Cerebellar nuclear complex (tissue), 1 donor: ENCODE data around the gene DRP2.
"Not testable (repeated sequence)": the region's sequence is repeated elsewhere in the genome, so short reads cannot be mapped to it uniquely, and the experiment has no call there.

Source experiments
- DNase-seq, 2 experiments: peaks; one replicate each; lab custom pipeline; 2025; lab: John Stamatoyannopoulos, UW

DRP2 gene, protein sequence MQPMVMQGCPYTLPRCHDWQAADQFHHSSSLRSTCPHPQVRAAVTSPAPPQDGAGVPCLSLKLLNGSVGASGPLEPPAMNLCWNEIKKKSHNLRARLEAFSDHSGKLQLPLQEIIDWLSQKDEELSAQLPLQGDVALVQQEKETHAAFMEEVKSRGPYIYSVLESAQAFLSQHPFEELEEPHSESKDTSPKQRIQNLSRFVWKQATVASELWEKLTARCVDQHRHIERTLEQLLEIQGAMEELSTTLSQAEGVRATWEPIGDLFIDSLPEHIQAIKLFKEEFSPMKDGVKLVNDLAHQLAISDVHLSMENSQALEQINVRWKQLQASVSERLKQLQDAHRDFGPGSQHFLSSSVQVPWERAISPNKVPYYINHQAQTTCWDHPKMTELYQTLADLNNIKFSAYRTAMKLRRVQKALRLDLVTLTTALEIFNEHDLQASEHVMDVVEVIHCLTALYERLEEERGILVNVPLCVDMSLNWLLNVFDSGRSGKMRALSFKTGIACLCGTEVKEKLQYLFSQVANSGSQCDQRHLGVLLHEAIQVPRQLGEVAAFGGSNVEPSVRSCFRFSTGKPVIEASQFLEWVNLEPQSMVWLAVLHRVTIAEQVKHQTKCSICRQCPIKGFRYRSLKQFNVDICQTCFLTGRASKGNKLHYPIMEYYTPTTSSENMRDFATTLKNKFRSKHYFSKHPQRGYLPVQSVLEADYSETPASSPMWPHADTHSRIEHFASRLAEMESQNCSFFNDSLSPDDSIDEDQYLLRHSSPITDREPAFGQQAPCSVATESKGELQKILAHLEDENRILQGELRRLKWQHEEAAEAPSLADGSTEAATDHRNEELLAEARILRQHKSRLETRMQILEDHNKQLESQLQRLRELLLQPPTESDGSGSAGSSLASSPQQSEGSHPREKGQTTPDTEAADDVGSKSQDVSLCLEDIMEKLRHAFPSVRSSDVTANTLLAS

DNA sequence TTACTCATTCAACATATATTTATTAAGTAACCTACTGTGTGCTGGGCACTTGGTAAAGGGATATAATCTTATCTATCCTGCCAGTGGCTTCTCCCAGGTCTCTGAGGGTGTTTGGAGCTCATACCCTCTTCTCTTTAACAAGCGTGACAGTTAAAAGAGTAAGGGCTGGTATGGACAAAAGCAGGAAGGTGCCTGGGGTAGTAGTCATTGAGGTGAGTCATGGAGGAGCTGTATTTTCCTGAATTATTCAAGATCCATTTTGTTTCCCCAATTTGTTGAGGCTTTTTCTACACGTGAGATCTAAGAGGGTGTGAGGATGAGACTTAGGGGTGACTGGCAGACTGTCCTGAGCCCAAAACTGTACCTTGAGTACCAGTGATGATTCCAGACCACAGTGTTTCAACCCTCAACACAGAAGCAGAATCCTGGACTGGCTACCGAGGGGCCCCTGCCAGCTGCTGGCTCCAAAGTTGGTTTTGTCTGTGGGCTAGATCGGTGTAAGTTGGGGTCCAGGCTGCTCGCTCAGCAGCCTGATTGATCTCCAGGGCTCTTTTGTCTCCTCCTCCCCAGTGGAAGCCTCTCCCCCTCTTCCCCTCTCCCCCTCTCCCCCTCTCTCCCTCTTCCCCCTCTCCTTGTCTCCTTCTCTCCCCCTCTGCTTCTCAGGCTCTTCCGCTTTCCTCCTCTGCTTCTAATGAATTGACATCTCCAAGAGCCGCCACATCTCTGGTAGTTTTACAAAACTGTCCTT is at the start of gene DRP2:
TSS of gene DRP2 (plus strand) at position 671 of the 748 bp plus-strand sequence. CDS start 11,862 bp downstream, outside the sequence.
- no peak for DNase-seq

DNA sequence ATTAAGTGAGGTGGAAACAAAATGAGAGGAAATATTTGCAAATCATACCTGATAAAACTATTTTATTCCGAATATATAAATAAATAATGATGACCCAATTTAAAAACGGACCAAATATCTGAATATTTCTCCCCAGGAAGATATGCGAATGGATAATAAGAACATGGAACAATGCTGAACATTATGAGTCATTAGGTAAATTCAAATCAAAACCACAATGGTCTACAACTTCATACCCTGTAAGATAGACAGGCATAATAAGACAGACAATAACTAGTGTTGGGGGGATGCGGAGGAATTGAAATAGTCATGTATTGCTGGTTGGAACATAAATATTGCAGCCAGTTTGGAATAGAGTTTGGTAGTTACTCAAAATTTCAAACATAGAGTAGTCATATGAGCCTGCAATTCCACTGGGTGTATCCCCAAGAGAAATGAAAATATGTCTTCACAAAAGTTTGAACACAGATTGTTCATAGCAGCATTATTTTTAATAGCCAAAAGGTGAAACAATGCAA is 47.6 kb upstream of the DRP2 start:
- no peak for DNase-seq

DNA sequence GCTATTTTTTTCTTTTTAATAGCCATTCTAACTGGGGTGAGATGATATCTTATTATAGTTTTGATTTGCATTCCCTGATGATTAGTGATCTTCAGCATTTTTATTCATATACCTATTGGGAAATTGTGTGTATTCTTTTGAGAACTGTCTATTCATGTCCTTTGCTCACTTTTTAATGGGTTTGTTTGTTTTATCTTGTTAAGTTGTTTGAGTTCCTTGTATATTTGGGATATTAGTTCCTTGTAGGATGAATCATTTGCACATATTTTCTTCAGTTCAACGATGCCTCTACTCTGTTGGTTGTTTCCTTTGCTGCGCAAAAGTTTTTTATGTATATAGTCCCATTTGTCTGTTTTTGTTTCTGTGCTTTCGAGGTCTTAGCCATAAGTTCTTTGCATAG is 43.1 kb upstream of the DRP2 start:
- no peak for DNase-seq

DNA sequence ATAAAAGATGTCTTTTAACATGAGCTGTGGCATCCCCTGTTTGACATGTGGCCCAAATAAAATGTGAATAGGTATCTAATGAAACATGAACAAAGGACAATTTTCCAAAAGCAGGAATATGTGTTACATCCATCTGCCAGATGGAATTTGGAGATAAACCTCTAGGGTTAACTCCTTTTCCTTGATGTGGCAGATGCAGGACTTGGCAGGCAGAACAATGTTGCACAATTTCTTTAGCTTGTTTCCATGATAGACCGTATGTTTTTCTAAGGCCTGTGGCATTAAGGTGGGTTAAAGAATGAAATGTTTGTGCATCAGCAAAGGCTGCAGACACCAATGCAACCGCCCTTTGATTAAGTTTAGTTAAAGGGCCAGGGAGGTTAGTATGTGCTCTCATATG is 34.7 kb upstream of the DRP2 start:
- DNase-seq, result not testable (repeated sequence)

DNA sequence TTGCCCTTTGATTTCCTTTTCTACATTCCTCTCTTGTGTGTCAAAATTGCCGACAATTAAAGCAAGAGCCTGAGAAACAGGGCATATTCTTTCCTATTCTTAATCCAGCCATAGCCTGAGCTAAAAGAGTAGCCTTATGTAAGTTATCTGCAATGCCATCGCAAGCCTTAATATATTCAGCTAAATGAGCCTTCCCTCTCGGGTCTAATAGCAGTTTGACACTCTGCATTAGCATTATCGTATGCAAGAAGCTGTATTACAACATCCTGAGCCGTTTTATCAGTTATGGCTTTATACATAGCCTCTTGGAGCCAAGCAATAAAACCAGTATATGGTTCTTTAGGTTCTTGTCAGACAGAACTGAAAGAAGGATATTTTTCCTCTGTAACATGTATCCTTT is 31.6 kb upstream of the DRP2 start:
- not testable (repeated sequence) for DNase-seq

DNA sequence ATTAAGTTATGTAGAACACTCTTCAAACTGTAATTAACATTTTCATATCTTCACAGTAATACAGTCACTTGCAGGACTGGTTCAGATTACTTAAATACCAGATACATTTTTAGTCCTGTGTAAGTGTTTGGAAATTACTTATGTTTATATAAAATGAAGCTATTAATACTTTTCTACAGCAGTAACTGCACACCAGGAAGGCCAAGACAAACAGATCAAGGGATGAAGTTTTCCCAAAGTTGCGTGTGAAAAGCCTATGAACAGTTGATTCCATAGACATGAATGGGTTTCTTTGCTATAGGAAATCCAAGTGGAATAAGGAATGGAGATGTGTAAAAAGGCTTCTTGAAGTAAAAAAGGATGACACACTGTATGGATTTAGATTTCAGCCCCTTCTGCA is 28.9 kb upstream of the DRP2 start:
- DNase-seq, result no peak

DNA sequence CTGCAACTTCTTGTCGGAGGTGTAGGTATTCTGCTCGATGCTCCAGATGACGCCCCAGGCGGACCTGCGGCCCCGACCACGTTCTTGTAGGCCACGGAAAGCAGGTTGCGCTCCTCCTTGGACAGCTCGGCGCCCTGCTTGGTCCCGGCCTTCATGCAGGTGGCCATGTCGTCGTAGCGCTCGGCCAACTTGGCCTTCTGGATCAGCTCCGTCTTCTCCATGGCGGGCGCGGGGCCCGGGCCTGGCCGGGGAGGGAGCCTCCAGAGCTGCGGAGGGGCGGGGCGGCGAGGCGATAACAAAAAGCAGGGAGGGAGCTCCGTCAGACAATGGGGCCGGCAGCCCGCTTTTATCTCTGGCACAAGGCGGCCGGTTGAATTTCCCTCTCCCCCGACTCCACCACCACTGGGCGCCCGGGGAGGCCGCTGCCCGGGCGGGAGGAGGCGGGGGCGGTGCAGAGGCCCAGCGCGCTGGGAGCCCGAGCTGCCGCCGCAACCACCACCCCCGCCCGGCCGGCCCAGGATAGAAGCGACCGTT is 28.3 kb upstream of the DRP2 start:
- no peak for DNase-seq

DNA sequence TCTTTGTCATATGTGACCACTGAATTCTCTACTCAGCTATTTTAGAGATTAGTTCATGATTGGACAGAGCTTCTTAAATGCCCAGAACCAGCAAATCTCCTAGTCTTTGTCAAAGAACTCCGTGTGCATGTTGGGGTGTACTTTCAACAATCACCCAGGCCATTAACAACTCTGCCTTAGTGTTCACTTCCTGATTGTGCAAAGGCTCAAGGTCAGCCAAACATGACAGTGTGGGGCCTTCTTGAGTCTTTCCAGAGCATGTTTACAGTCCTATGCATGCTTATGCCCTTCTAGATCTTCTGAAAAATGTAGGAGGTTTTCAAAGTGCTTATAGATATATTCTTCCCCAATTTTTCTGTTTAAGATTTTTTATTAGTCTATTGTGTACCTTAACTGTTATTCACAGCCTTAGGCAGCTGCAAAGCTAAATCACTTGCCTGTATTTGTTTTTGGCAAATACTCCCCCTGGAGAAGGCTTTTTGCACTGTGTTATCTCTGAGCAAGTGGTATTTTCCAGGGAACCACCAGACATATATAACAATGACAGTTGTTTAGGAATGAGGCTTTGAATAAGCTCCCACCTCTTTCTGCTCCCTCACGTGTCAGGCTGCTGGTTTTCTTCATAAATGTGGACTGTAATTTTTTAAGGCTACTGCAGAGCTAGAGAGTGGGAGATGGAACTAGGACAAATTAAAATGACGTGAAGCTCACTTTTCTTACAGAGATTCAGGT is 24.0 kb upstream of the DRP2 start:
- DNase-seq, result no peak

DNA sequence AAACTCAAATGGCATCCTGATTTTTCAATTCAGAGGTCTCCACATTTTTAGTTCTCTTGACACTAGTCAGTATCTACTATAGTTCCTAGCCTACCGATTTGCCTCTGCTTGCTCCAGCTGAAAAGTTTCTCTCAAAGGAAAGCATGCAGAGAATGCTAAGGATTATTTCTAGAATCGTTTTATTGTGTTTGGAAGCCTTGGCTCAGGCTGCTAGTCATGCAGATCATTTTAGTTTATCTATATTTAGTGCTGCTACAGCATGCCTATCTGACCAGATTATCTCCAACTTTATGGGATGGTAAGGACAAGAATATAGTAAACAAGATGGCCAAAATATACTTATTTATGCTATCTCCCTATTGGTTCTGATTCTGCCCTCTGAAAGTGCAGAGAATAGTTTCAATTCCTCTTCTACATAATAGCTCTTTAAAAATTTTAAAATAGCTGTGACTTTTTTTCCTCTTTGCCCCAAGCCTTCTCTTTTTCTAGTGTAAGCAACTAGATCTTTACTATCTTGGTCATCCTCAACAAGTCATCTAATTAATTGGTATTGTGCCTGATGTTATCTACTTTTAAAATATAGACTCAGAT is 15.7 kb upstream of the DRP2 start:
- no peak for DNase-seq

DNA sequence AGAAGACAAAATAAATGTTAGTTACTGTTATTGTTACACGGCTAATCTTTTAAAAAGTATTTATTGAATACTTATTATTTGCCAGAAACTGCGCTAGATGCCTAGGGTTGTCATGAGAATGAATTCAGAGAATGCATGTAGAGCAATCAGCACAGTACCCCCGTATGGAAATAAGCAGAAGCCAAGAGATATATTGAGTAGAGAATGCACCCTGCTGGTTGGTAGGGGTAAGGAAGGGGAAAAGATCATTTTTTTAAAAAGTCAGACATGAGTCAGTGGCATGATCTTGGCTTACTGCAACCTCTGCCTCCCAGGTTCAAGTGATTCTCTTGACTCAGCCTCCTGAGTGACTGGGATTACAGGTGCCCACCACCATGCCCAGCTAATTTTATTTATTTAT is 13.1 kb upstream of the DRP2 start:
- DNase-seq, result no peak

DNA sequence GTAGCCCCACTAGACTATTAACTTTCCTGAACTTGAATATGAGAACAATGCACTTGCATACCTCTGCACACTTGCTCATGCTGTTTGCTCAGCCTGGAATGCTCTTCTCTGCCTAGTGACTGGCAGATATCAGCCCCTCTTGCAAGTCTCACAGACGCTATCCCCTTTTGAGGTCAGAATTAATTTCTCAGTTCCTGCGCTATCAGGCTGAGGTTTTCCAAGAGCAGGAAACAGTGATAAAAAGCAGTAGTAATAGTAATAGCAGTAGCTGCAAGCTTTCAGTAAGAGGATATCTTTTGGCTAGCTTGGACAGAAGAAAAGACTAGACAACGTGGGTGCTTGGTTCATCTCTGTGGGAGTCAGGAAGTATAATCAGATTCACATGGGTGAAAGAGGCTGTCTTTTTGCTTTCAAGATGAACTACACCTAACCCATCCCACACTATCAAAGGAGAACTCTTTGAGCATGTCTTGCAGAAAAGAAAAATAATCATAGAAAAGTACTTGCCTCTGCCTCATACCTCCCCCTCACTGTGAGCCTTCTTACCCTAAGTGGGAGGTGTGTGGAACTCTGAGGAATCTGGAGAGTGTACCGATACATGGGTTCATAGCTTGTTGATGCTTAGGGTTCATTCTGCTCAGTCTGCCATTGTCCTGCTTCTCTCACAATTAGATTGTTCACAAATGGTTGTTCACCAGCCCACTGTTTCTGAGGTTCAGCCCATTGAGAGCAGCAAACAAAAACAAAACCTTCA is 11.3 kb upstream of the DRP2 start:
- no peak for DNase-seq

DNA sequence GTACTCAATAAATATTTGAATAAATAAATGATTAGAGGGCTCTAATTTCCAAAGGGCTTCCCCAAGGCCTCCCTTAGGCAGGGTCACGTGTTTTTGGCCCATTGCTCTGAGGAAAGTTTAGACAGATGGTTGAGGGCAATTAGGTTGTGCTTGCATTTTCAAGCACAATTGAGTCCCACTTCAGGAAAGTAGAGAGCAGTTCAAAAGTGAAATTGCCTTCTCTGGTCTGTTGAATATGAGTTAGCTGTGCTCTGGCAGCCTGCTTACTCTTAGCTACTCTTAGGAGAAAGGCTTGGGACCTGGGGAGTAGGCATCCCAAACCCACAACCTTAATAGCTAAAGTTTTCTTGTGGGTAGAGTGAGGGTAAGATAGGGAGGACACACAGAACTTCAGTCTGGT is 9.0 kb upstream of the DRP2 start:
- no peak for DNase-seq

DNA sequence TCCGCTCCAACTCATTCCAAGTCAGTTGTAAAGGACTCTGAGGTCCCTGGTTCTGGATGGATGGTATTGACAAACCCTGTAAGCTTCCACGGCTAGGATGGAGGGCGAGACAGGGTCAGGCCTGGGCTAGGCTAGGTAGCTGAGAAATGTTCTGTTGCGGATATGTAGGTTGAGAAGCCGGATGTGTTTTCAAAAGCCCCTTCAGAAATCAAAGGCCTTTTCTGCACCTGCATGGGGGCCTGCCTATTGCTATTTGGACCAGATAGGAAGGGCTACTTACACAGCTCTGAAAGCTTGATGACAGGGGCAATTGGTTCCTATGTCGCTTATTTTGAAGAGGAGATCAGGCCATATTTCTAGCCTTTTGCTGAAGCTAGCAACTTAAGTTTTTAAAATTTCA is 1.9 kb upstream of the DRP2 start:
- DNase-seq, result no peak

DNA sequence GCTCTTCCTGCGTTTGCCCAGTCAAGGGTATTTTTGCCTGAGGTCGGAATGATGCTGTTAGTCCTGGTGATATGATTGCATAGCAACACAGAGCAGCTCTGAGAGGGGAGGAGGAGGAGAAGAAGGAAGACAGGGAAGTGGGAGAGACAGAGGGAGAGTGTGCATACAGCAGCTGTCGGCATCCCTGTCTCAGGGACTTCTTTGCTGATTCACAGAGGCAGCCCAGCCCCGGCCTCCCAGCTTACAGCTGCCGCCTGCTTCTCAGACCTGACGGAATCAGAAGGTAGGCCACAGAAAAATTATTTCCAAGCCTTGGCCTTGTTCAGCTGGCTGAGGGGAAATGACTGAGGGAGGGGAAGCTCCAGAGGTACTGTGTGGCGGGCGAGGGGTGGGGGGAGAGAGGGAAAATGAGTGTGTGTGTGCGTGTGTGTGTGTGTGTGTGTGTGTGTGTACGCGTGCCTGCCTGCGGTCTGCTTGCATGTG is 319 bp downstream of the DRP2 start:
- DNase-seq, result no peak

DNA sequence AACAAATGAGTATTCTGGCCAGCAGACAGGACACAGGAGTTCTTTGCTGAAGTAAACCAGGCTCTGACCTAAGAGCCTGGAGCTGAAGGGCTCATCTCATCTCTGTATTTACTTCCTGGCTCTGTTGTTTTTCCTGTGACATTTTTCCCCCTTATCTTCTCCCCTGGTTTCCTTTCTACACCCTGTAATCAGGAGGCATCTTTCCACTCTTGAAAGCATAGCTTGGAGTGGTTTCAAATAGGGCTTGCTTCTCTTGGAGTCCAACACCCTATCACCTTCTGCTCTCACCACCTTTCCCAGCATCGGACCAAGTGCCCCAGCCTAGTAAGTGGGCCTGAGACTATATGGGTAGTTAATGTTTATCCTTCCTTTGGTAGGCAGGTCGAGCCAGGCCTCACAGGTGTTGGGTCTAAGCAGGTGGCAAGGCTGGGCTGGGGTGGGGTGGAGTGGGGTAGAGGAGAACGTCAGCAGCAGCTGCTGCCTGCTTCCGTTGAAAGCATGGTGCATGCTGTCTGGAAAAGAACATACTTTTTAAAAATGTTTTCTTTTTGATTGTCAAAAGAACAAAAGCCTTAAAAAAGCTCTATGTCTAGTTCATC is 1.2 kb downstream of the DRP2 start:
- DNase-seq, result no peak

DNA sequence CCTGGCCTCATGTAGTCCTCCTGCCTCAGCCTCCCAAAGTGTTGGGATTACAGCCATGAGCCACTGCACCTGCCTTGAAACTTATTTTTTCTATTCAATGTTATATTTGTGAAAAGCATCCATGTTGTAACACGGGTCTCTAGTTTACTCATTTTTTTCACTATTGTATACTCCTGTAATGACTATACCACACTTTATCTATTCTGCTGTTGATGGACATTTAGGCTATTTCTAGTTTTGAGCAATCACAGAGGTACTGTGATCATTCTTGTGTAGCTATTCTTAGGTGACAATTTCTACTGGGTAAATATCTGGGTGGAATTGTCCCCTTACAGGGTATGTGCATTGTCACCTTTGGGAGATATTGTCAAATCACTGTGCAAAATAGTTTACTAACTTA is 3.6 kb downstream of the DRP2 start:
- no peak for DNase-seq

DNA sequence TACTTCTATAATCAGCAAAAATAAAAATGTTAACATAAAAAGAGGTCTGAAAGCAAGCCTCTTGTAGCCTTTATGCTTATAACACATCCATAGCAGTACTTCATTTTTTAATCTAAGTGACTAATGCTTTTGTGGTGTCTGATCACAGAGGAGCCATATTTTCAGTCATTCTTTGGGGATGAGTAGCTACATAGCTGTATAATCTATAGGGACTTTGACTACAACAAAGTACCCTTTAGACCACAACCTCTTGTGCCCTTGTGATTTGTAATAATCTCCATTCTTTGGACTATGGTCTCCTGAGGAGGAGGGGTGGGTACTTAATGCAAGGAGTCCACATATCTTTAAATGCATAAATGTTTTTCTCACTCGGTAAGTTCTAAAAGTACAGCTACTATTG is 9.6 kb downstream of the DRP2 start:
- no peak for DNase-seq

DNA sequence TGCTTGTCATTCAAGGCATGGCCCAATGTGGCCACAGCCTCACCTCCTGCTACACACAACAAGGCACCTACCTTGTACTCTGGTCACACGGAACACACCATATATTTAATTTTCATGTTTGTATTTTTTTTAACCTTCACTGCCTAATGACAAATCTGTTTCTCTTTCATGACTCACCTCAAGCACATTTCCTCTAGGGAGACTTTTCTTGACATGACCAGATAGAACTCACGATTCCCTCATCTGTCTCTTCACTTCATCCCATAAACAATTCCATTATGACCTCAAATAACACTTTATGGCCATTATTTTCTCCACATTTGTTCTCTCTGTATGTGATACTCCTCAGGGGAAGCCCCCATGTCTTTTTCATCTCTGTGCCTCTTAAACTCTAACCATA is 11.1 kb downstream of the DRP2 start:
- no peak for DNase-seq

DNA sequence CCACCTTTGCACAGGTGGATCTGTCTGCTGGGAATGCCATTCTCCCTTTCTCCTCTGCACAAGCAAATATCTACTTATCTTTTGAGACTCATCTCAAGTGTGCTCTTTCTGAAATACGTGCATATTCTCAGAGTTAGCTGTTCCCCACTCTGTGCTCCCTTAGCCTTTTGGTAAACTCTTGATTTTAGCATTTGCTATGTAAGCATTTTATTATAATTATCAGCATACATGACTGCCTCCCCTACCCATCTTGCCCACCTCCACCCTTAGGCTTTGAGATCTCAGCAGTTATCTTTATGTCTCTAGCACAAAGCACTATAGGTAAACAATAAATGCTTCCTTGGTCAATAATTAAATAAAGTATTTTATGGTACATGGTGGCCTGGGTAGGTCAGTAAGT is 11.5 kb downstream of the DRP2 start:
- DNase-seq, result no peak
